BLaER1 (cell line): Measurements from ENCODE around the gene PARD6B.
"Not testable (repeated sequence)": the region's sequence is repeated elsewhere in the genome, so short reads cannot be mapped to it uniquely, and the experiment has no call there.

Experiments
- H3K27ac ChIP-seq: shearing (Covaris generic); formaldehyde crosslinking; 2 replicates; pipeline ENCODE4 v1.8.1; 2022
- H3K27me3 ChIP-seq: shearing (Covaris generic); formaldehyde crosslinking; 2 replicates; pipeline ENCODE4 v1.8.1; 2022
- H3K36me3 ChIP-seq: shearing (Covaris generic); formaldehyde crosslinking; 2 replicates; pipeline ENCODE4 v1.8.1; 2022
- H3K4me1 ChIP-seq: shearing (Covaris generic); formaldehyde crosslinking; 2 replicates; pipeline ENCODE4 v1.8.1; 2022
- H3K4me2 ChIP-seq: shearing (Covaris generic); formaldehyde crosslinking; 2 replicates; pipeline ENCODE4 v1.8.1; 2022
- H3K4me3 ChIP-seq: shearing (Covaris generic); formaldehyde crosslinking; 2 replicates; pipeline ENCODE4 v1.8.1; 2022
- H3K9ac ChIP-seq: shearing (Covaris generic); formaldehyde crosslinking; 2 replicates; pipeline ENCODE4 v1.8.1; 2022
- H3K9me3 ChIP-seq: shearing (Covaris generic); formaldehyde crosslinking; 2 replicates; pipeline ENCODE4 v1.8.1; 2022
- H4K20me1 ChIP-seq: shearing (Covaris generic); formaldehyde crosslinking; 2 replicates; pipeline ENCODE4 v1.8.1; 2022
- Cebpa-rat ChIP-seq: shearing (Covaris generic); IDR thresholded peaks from 2 replicates; pipeline ENCODE4 v1.8.1; 2022

PARD6B gene

DNA sequence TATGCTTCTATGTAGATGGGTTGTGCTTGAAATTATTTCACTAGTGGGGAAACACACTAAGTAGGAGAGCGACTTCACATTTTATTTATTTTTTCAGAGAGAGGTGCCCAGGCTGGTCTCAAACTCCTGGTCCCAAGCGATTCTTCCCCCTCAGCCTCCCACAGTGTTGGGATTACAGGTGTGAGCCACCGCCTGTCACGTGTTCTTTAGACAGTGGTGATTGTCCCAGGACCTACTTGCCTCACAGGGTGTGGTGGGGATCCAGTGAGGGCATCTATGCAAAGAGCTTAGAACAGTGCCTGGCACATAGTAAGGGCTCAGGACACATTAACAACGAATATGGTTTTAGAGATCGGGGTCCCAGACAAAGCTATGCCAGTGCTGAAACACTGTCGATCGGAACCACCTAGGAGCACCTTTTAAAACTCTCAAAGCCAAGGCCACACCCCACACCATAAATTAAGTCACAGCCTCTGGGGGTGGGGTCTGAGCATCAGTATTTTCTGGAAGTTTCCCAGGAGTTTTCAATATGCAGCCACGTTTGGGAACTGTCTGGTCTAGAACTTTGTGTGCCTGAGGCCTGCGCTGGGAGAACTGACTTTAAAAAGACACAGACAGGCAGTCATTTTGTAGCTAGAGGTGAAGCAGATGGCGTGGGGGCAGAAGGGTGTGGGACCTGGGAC is 58.7 kb downstream of the PARD6B start:
- Histone ChIP-seq H3K27me3 (no peaks in the 10 kb centered on the region), H3K4me1 (peaks cover 56% of the 10 kb centered on the region), H3K27ac (peak overlapping the region; percentile 91), H4K20me1 (no peaks in the 10 kb centered on the region), H3K4me3 (no peak overlapping the region), H3K9me3 (no peaks in the 10 kb centered on the region), H3K9ac (peak overlapping the region; percentile 81), H3K36me3 (no peaks in the 10 kb centered on the region), H3K4me2 (peak overlapping the region; percentile 75)
- no peak for TF ChIP-seq Cebpa-rat

DNA sequence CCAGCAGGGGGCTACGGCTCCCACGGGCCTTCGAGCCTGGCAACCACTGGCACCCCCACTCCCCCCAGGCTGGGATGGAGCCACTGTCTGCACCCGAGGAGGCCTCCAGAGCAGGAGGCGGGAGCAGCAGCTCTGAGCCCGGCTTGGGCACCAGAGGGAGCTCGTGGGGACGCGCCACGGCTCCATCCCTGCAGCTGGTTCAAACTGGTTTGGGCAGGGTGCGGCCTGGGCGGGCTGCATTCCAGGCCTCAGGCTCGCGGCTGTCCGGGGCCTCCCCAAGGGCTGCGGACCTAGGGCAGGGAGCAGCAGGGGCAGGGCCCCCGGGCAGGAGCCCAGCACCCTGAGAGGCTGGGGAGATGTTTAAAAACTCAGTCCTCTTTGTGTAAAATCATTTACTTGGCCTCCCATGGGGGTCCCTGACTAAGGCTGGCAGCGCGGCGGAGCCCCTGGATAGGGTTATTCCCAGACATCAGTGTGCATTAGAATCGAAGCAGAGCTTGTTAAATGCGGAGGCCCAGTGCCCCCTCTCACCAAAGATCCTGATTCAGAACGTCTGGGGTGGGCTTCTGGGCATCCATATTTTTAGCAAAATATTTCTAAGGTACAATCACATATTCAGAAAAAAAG is 59.4 kb downstream of the PARD6B start:
- TF ChIP-seq Cebpa-rat: no peak
- Histone ChIP-seq H3K4me1 (peaks cover 56% of the 10 kb centered on the region), H3K27me3 (no peaks in the 10 kb centered on the region), H3K9ac (peak overlapping the region; percentile 81), H3K4me2 (peak overlapping the region; percentile 75), H3K4me3 (no peak overlapping the region), H4K20me1 (no peaks in the 10 kb centered on the region), H3K36me3 (no peaks in the 10 kb centered on the region), H3K9me3 (no peaks in the 10 kb centered on the region), H3K27ac (peak overlapping the region; percentile 91)

DNA sequence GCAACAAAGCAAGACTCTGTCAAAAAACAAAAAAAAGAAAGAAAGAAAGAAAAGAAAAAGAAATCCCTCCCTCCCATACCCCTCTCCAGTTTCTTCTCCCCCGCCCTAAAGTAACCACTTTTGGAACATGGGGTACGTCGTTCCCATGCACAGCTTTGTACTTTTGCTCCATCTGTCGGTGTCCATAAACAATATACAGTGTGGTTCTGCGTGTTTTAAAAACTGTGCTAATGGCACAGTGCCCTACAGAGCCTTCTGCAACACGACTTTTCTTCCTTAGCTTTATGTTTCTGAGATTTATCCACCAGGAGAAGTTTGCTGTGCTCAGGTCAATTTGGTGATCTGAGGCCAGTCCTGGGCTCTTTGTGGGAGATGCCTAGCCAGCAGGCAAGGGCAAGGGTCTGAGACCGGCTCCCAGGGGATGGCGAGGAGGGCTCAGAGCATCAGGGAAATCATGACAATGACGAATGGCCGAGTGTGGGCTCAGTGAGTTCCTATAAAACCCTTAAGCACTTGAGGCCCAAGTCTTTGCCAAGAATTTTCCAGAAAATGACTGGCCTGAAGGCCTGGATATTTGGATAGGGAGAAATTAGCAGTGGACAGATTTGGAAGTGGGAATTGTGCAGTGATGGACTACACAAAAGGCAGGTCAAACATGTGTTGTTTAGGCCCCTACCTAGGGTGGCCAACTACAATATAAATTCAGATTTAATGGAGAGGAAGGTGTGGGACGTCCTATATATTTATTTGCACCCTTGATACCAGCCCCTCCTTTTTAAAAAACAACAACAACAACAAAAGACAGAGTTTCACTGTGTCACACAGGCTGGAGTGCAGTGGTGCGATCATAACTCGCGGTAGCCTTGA is 61.6 kb downstream of the PARD6B start:
- Histone ChIP-seq H3K9ac (no peak overlapping the region), H3K27me3 (no peaks in the 10 kb centered on the region), H4K20me1 (no peaks in the 10 kb centered on the region), H3K36me3 (no peaks in the 10 kb centered on the region; the same call in 1 of the 2 replicates), H3K4me1 (peaks cover 64% of the 10 kb centered on the region), H3K4me3 (no peak overlapping the region), H3K4me2 (peak overlapping the region; percentile 95; the same call in 1 of the 2 replicates), H3K27ac (peak overlapping the region; percentile 37; the same call in 1 of the 2 replicates), H3K9me3 (no peaks in the 10 kb centered on the region)
- no peak for TF ChIP-seq Cebpa-rat

DNA sequence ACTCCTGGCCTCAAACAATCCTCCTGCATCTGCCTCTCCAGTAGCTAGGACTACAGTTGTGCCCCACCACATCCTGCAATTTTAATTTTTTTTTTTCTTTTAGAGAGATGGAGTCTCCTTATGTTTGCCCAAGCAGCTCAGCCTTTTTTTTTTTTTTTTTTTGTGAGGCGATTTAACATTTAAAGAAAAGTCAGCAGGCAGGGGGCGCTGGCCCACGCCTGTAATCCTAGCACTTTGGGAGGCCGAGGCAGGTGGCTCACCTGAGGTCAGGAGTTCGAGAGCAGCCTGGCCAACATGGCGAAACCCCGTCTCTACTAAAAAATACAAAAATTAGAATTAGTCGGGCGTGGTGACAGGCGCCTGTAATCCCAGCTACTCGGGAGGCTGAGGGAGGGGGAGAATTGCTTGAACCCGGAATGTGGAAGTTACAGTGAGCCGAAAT is 62.2 kb downstream of the PARD6B start:
- H3K9ac ChIP-seq: not testable (repeated sequence)
- H3K4me2 ChIP-seq: peak overlapping the region; percentile 95

DNA sequence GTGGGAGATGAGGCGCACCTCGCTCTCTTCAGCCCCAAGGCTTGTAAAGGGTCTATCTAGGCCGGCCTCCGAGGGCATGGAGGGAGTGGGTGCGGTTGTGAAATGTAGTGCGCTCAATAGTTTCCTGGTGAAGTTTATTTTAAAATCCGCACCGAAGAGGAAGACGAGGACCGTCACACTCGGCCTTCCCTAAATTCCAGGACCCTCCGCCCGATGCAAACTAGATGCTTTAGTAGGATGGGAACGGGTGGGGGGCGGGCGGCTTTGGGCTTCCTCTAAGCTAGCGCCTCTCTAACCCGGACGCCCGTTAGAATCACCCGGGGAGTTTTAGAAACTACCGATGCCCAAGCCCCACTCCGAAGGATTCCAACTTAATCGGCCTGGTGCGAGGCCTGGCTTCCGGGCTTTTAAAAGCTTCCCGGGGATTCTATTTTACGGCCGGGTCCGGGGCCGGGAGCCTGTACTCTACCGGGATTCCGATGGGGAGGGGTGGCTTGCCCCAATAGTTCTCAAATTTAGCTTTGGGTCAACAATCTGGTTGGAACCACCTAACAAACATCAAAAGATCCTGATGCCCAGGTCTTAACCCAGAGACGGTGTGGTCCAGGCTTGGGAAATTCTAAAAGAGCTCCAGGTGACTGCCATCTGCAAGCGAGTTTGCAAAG is 62.9 kb downstream of the PARD6B start:
- Histone ChIP-seq H4K20me1 (peaks cover 8% of the 10 kb centered on the region; the same call in 1 of the 2 replicates), H3K9ac (peak overlapping the region; percentile 84), H3K4me1 (peaks cover 66% of the 10 kb centered on the region), H3K4me2 (peak overlapping the region; percentile 95), H3K9me3 (no peaks in the 10 kb centered on the region), H3K36me3 (peaks cover 7% of the 10 kb centered on the region; the same call in 1 of the 2 replicates), H3K27ac (peak overlapping the region; percentile 88), H3K27me3 (no peaks in the 10 kb centered on the region), H3K4me3 (peak overlapping the region; percentile 94)
- no peak for TF ChIP-seq Cebpa-rat

More for the DNA sequence above, 62.2 kb downstream of the PARD6B start:
- H3K4me1 ChIP-seq: peaks cover 64% of the 10 kb centered on the region
- not testable (repeated sequence) for H3K36me3 ChIP-seq, H3K27ac ChIP-seq, H3K27me3 ChIP-seq, H4K20me1 ChIP-seq, H3K9me3 ChIP-seq
- peak overlapping the region; percentile 94 for H3K4me3 ChIP-seq

DNA sequence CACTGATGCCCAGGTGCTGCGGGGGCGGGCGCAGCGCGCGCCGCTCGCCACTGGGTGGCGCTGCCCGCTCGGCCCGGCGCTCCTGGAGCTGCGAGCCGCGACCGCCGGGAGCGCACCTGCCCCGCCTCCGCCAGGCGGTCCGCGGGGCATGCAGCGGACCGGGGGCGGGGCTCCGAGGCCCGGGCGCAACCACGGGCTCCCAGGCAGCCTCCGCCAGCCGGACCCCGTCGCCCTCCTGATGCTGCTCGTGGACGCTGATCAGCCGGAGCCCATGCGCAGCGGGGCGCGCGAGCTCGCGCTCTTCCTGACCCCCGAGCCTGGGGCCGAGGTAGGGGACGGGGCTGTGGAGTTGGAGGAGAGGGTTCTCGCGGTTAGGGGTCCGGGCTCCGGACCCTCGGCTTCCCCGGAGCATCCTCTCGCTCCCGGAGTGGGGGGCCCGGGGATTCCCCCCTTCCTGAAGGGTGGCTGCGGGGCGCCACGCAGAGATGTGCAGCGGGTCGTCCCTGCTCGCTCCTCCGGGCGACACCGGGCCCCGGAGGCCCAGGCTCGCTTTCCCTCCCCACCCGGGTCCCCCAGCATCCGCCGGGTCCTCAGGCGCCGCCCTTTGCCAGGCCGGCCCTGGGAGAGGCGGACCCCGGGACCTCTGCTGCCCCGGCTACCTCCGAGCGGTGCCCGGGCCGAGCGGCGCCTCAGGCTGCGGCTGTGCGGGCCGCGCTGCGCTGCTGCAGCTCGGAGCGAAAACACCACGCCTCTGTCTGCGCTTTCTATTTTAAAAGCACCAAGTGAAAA is 63.7 kb downstream of the PARD6B start, which contains the start of gene BCAS4:
BCAS4 (plus strand) TSS at position 216 of the 789 bp plus-strand sequence; CDS start at position 239, 23 bp downstream.
- H3K9me3 ChIP-seq: no peaks in the 10 kb centered on the region
- H3K36me3 ChIP-seq: peaks cover 14% of the 10 kb centered on the region
- peaks cover 11% of the 10 kb centered on the region; the same call in 1 of the 2 replicates for H4K20me1 ChIP-seq
- H3K4me3 ChIP-seq: peak within 1 kb of the TSS; percentile 94
- peak within 1 kb of the TSS; percentile 84 for H3K9ac ChIP-seq
- peak within 1 kb of the TSS; percentile 95 for H3K4me2 ChIP-seq
- H3K27me3 ChIP-seq: no peaks in the 10 kb centered on the region
- no peak for TF ChIP-seq Cebpa-rat
- H3K4me1 ChIP-seq: peaks cover 71% of the 10 kb centered on the region
- peak within 1 kb of the TSS; percentile 88 for H3K27ac ChIP-seq

DNA sequence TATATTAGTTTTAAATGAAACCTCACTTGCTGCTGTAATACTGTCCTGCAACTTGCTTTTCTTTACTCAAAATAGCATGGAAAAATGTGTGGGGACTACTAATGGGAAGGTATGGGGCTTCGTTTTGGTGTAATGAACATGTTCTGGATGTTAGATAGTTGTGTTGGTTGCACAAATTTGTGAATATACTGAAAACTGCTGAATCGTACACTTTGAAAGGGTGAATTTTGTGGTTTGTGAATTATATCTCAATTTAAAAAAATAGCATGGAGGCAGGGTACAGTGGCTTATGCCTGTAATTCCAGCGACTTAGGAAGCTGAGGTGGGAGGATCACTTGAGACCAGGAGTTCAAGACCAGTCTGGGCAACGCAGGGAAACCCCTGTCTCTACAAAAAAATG is 65.8 kb downstream of the PARD6B start:
- peak overlapping the region; percentile 74 for H3K4me2 ChIP-seq
- H3K4me3 ChIP-seq: 0 out of 2 replicates have a peak overlapping the region, but pooled peaks have one; percentile 16
- peaks cover 76% of the 10 kb centered on the region for H3K4me1 ChIP-seq
- H3K27me3 ChIP-seq: no peaks in the 10 kb centered on the region
- 0 out of 2 replicates have a peak overlapping the region, but pooled peaks have one; percentile 27 for H3K27ac ChIP-seq
- H4K20me1 ChIP-seq: peaks cover 21% of the 10 kb centered on the region; the same call in 1 of the 2 replicates
- H3K9me3 ChIP-seq: no peaks in the 10 kb centered on the region
- TF ChIP-seq Cebpa-rat: no peak
- H3K36me3 ChIP-seq: peaks cover 35% of the 10 kb centered on the region
- no peak overlapping the region for H3K9ac ChIP-seq

DNA sequence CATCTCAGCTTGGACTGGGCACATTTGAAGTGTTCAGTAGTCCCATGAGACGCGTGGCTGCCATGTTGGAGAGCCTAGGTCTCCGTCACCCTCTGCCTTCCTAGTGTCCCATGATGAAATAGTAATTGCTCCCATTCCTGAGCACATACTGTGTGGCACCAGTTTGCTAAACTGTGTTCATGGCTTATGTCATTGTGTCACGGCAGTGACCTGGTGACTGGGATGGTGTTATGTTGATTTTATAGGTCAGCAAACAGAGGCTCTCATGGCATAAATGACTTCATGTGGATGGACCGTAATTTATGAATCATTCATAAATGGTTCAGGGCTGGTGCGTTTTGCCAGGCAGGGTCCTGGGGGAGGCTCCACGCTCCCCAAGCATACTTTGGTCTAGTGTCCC is 67.3 kb downstream of the PARD6B start:
- peaks cover 39% of the 10 kb centered on the region for H3K36me3 ChIP-seq
- H3K9me3 ChIP-seq: no peaks in the 10 kb centered on the region
- peak overlapping the region; percentile 74 for H3K4me2 ChIP-seq
- peaks cover 21% of the 10 kb centered on the region; the same call in 1 of the 2 replicates for H4K20me1 ChIP-seq
- H3K4me1 ChIP-seq: peaks cover 78% of the 10 kb centered on the region
- no peaks in the 10 kb centered on the region for H3K27me3 ChIP-seq
- TF ChIP-seq Cebpa-rat: no peak
- peak overlapping the region; percentile 72; the same call in 1 of the 2 replicates for H3K27ac ChIP-seq
- peak overlapping the region; percentile 54 for H3K9ac ChIP-seq
- H3K4me3 ChIP-seq: no peak overlapping the region
